Neural cell (in vitro differentiated cells): ENCODE measurements around the gene NR2F6.

Experiments used
- EP300 ChIP-seq: fragments of 450-650 bp; conservative IDR thresholded peaks from 2 replicates; pipeline ENCODE4 v1.6.1; 2014; ENCODE audit warnings: antibody characterized with exemption, mild to moderate bottlenecking, moderate library complexity; ENCODE audit not compliant: poor library complexity, severe bottlenecking
- EZH2 ChIP-seq: fragments of 200-600, 300-800 bp; shearing (Covaris generic), sonication (generic); IDR thresholded peaks from 2 replicates; pipeline ENCODE4 v1.6.1; 2014; ENCODE audit warnings: antibody characterized with exemption, low read length, borderline replicate concordance, mild to moderate bottlenecking; ENCODE audit not compliant: insufficient read depth, poor library complexity, severe bottlenecking
- MXI1 ChIP-seq: fragments of 450-650 bp; conservative IDR thresholded peaks from 2 replicates; pipeline ENCODE4 v1.6.1; 2014; ENCODE audit warnings: antibody characterized with exemption, mild to moderate bottlenecking; ENCODE audit not compliant: poor library complexity, severe bottlenecking
- POLR2AphosphoS5 ChIP-seq: IDR thresholded peaks from 2 replicates; pipeline ENCODE4 v1.6.1; 2012
- SMC3 ChIP-seq: fragments of 450-650 bp; conservative IDR thresholded peaks from 2 replicates; pipeline ENCODE4 v1.6.1; 2014; ENCODE audit warnings: antibody characterized with exemption, mild to moderate bottlenecking, moderate library complexity; ENCODE audit not compliant: poor library complexity
- TAF1 ChIP-seq: IDR thresholded peaks from 2 replicates; pipeline ENCODE4 v1.6.1; 2012; ENCODE audit warnings: low read depth
- TF ChIP-seq, protein P1 (sequence below): fragments of 450-650 bp; IDR thresholded peaks from 2 replicates; pipeline ENCODE4 v1.5.1; 2014; ENCODE audit warnings: antibody characterized with exemption, mild to moderate bottlenecking, moderate library complexity; ENCODE audit not compliant: poor library complexity, severe bottlenecking

DNA sequence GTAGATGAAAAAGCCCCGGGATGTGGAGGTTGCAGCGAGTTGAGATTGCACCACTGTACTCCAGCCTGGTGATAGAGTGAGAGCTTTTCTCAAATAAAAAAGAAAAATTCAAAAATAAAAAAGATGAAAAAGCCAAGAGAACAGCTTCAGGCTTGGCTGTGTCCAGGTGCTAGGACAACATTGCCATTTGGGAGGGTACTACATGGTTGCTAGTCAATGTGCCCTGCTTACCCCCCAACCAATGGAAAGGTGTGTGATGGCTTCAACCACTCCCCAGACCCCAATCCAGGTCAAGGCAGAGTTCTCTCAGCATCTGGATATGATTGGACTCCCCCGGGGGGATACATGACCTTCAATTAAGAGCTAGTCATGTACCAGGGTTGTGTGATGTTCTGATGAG lies 33.7 kb upstream of the NR2F6 start:
- TF ChIP-seq, protein P1, sequence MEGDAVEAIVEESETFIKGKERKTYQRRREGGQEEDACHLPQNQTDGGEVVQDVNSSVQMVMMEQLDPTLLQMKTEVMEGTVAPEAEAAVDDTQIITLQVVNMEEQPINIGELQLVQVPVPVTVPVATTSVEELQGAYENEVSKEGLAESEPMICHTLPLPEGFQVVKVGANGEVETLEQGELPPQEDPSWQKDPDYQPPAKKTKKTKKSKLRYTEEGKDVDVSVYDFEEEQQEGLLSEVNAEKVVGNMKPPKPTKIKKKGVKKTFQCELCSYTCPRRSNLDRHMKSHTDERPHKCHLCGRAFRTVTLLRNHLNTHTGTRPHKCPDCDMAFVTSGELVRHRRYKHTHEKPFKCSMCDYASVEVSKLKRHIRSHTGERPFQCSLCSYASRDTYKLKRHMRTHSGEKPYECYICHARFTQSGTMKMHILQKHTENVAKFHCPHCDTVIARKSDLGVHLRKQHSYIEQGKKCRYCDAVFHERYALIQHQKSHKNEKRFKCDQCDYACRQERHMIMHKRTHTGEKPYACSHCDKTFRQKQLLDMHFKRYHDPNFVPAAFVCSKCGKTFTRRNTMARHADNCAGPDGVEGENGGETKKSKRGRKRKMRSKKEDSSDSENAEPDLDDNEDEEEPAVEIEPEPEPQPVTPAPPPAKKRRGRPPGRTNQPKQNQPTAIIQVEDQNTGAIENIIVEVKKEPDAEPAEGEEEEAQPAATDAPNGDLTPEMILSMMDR: no peak
- TF ChIP-seq MXI1 (no peak), EZH2 (no peak), TAF1 (no peak), POLR2AphosphoS5 (no peak), SMC3 (no peak), EP300 (no peak)
